Measurements from ENCODE around the gene HDAC5. TPM values are rescaled to one million over a fixed set of nuclear protein-coding genes. Genes with fewer than 3 reads are reported as not detected.
"Not testable (repeated sequence)": the region's sequence is repeated elsewhere in the genome, so short reads cannot be mapped to it uniquely, and the experiment has no call there.

The HDAC5 gene
- total RNA-seq, 2 donors from 2014 or later = 12.8 to 13.9 TPM

DNA sequence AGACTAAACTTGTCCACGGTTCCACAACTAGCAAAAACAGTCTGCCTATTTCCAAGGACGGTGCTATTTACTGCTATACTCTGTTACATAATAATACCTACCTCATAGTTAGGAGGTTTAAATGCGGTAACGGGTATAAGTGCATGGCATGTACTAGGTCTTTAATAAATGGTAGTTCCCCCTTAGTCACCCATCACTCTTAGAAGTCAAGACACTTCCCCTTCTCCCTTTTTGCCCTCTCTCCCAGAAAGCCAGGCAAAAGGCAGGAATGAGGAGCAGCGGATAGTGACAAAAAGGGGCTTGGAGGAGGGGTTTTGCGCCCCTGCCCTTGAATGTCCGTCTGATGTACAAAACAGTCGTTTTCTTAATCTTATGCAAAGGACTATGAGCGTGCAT lies 55.9 kb downstream of the HDAC5 start:
- H3K27ac Mint-ChIP-seq = peak overlapping the region; percentile 89 to 92

DNA sequence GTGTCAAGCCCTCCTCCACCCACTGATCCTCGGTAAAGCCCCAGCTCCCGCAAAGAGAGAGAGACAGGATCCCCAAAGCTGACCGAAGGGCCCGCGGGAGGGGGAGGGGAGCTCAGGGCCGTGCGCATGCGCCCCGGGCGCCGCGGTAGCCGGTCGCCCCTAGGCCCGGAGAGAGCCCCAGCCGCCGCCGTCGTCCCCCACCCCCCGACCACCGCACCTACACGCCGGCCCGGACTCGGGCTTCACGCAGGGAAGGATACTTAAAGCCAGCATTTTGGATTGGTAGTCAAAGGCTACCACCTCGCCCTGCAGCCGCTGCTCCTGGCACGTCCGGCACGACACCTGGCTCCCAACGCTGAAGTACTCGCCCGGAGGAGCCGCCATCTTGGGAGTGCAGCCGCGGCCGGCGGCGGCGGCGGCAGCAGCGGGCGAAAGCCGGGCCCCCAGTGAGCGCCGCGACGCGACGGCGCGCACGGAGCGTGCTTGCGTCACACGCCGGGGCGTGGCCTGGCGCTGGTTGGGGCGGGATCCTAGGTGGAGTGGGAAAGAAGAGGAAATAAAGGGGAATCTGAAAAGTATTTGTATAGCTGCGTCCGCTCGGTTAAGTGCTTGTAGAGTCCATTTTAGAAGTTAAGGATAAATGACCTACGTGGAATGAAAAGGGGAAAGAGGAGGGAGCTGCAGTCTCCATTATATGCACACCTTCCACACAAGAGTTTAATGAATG lies 57.1 kb downstream of the HDAC5 start, which contains the start of gene LSM12:
Gene LSM12, minus strand, starts transcription at position 468 of the 727 bp plus-strand sequence. Its CDS starts 84 bp downstream, at position 384.
- DNase-seq (ENCODE audit: low spot score) (peak; percentile 91), ATAC-seq (peak; percentile 83 to 89)
- Mint-ChIP-seq H3K27ac (peak within 1 kb of the TSS; percentile 89 to 92), H3K4me3 (peak within 1 kb of the TSS; percentile 97), H3K4me1 (ENCODE audit: low read depth in 2 of 2) (peaks cover 43 to 45% of the 10 kb centered on the region in 2 donors), H3K9me3 (no peaks in the 10 kb centered on the region), H3K36me3 (peaks cover 16% of the 10 kb centered on the region), H3K27me3 (no peaks in the 10 kb centered on the region)

More for the DNA sequence above, 55.9 kb downstream of the HDAC5 start:
- Mint-ChIP-seq H3K36me3 (peaks cover 7% of the 10 kb centered on the region), H3K4me3 (peak overlapping the region; percentile 97), H3K4me1 (ENCODE audit: low read depth in 2 of 2) (peaks cover 44 to 52% of the 10 kb centered on the region in 2 donors), H3K9me3 (no peaks in the 10 kb centered on the region), H3K27me3 (no peaks in the 10 kb centered on the region)
- ATAC-seq (no peak), DNase-seq (ENCODE audit: low spot score) (no peak)

DNA sequence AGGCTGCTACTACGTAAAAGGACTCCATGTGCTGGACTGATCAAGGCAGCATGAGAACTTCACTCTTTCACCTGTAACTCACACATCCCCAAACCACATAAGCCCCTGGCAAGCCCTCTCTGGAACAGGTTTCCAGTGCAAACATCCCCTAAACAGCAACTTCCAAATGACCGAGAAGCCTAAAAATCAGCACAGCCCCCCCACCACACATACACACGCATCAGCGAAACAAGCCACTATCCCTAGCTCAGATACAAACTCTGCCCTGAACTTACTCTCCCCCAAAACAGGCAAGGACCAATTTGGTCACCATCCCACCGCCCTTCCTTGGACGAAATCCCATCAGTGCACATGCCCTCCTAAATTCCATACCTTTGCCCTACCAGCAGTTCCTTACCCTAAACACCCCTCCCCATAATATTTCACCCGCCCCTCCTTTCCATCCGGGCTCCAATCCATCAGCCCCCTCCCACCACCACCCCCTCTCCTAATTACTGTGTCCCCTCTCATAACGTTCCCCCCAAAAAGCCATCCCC lies 57.7 kb downstream of the HDAC5 start:
- Mint-ChIP-seq H3K27ac (peak overlapping the region; percentile 89 to 92), H3K4me3 (peak overlapping the region; percentile 97), H3K27me3 (no peaks in the 10 kb centered on the region), H3K36me3 (peaks cover 17% of the 10 kb centered on the region), H3K9me3 (no peaks in the 10 kb centered on the region), H3K4me1 (ENCODE audit: low read depth in 2 of 2) (peaks cover 42% of the 10 kb centered on the region in 2 donors)
- DNase-seq (ENCODE audit: low spot score) (no peak), ATAC-seq (no peak)

DNA sequence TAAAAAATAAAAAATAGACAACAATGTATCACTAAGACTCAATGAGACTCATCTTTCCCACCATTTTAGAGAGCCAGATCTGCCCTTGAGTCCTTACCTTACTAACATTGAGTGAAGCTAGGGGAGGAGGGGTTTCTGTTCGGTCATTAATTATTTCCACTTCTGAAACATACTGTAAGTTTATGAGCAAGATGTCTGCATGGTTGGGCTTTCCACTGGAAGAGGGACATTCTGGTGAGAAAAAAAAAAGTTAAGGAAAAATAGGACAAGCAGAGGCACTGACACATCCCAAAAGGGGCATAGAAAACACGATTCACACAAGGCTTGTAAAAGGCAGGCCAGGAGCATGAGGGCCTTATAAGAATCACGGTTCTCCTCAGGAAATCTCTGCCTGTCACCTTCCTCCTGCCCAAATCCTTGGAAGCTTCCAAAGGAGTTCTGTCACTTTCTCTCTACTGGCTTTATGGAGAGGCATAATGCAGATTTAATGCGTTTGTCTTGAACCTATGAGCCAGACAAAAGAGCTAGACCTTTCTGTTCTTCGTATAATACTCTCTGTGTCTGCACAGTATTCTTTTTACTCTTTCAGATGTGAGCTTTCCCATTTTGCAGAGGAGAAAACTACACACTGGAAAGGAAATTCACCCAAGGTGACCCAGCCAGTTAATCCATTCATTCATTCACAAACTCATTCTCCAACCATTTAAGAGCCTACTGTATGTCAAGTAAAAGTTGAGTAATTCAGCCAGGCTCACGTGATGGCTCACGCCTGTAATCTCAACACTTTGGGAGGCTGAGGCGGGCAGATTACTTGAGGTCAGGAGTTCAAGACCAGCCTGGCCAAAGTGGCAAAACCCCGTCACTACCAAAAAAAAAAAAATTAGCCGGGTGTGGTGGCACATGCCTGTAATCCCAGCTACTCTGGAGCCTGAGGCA lies 59.5 kb downstream of the HDAC5 start:
- peaks cover 23% of the 10 kb centered on the region for H3K36me3 Mint-ChIP-seq

DNA sequence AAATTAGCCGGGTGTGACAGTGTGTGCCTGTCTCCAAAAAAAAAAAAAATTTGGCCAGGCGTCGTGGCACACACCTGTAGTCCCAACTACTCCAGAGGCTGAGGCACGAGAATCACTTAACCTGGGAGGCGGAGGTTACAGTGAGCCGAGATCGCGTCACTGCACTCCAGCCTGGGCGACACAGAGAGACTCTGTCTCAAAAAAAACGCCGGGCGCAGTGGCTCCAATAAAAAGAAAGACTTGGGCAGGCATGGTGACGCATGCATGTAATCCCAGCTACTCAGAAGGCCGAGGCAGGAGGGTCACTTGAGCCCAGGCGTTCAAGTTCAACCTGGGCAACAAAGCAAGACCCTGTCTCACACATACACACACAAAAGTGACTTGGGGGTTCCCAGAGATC lies 60.6 kb downstream of the HDAC5 start:
- peaks cover 23% of the 10 kb centered on the region for H3K36me3 Mint-ChIP-seq
- no peaks in the 10 kb centered on the region for H3K27me3 Mint-ChIP-seq
- peak overlapping the region in 1 of 2 donors; percentile 63 for H3K27ac Mint-ChIP-seq
- no peak overlapping the region for H3K4me3 Mint-ChIP-seq
- ATAC-seq (no peak), DNase-seq (ENCODE audit: low spot score) (no peak)
- no peaks in the 10 kb centered on the region for H3K9me3 Mint-ChIP-seq
- H3K4me1 Mint-ChIP-seq (ENCODE audit: low read depth in 2 of 2) = peaks cover 40 to 44% of the 10 kb centered on the region in 2 donors

More for the DNA sequence above, 59.5 kb downstream of the HDAC5 start:
- Mint-ChIP-seq H3K4me1 (ENCODE audit: low read depth in 2 of 2) (peaks cover 40 to 44% of the 10 kb centered on the region in 2 donors), H3K27me3 (no peaks in the 10 kb centered on the region), H3K27ac (peak overlapping the region in 1 of 2 donors; percentile 63), H3K9me3 (no peaks in the 10 kb centered on the region), H3K4me3 (peak overlapping the region; percentile 53)
- ATAC-seq = no peak
- no peak for DNase-seq (ENCODE audit: low spot score)

DNA sequence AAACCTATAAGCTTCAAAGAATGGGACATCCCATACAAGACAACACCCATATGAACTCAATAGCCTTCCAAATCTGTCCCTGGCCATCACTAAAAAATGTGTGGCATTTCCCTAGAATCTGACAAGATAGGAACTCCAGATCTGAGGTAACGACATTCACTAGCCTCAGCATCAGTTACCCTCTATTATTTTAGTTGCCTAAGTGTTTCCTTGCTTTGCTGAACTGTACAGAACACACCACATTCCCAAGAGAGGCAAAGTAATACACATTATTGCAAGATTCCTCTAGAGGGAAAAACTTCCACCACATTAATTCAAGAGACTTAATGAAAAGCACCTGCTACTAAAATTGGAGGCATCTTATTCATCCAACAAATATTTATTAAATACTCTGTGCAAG lies 62.0 kb downstream of the HDAC5 start:
- H3K27ac Mint-ChIP-seq = no peak overlapping the region
- DNase-seq (ENCODE audit: low spot score) = no peak
- H3K4me3 Mint-ChIP-seq = no peak overlapping the region
- peaks cover 34 to 35% of the 10 kb centered on the region in 2 donors for H3K4me1 Mint-ChIP-seq (ENCODE audit: low read depth in 2 of 2)
- no peaks in the 10 kb centered on the region for H3K9me3 Mint-ChIP-seq
- H3K36me3 Mint-ChIP-seq = peaks cover 23% of the 10 kb centered on the region
- H3K27me3 Mint-ChIP-seq = no peaks in the 10 kb centered on the region
- no peak for ATAC-seq

DNA sequence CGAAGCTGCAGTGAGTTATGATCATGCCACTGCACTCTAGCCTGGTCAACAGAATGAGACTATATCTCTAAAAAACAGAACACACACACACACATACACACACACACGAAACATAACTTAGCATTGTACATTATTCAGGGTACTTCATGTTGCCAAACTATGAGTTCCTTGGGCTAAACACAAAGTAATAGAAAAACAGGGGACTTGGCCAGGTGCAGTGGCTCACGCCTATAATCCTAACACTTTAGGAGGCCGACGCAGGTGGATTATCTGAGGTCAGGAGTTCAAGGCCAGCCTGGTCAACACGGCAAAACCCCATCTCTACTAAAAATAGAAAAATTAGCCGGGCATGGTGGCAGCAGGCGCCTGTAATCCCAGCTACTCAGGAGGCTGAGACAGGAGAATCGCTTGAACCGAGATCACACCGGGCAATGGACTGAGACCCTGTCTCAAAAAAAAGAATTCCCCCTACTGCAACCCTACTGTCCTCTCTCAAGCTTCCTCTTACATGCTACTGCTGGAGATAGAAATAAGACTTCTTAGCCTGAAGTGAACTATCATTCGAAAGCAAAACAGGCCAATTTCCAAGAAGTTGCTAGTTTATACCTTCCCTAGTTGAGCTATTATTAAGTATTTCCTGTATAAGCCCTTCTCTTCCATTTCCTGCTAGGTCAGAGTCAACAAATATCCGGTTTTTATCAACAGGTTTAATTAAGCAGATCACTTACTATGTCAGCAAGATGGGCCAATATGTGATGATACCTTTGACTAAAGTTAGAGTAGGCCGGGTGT lies 64.1 kb downstream of the HDAC5 start:
- H3K36me3 Mint-ChIP-seq = peaks cover 16% of the 10 kb centered on the region
- H3K27ac Mint-ChIP-seq = peak overlapping the region in 1 of 2 donors; percentile 26
- no peak for DNase-seq (ENCODE audit: low spot score)
- no peak for ATAC-seq
- peaks cover 24 to 33% of the 10 kb centered on the region in 2 donors for H3K4me1 Mint-ChIP-seq (ENCODE audit: low read depth in 2 of 2)
- no peaks in the 10 kb centered on the region for H3K27me3 Mint-ChIP-seq
- H3K4me3 Mint-ChIP-seq = no peak overlapping the region
- no peaks in the 10 kb centered on the region for H3K9me3 Mint-ChIP-seq

DNA sequence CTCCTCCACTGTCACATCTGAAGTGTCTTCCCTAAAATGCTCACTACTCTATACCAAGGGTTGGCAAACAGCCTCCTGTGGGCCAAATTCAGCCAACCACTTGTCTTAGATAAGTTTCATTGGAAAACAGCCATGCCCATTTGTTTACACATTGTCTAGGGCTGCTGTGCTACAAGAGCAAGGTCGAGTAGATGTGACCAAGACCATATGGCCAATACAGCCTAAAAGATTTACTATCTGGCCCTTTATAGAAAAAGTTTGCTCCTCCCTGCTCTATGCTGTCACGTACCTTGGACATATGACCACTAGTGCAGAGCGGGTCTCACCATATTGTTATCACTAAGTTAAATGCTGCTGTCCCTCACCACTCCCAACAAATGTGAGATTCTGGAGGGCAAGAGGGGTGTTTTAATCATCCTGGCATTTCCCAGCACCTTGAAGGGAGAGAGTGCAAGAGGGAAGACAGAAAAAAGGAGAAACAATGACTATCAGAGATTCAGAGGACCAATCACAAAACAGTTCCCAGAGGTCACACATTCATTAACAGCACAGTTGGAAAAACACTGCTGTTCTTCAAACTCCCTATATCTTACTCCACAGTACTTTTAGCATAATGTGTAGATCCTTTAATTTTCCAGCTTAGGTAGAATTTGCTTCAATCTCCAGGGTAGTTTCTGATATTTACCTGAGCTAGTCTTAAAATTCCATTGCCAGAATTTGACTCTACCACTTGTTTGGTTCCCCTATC lies 70.1 kb downstream of the HDAC5 start:
- DNase-seq (ENCODE audit: low spot score) (no peak), ATAC-seq (no peak)
- no peaks in the 10 kb centered on the region for H3K27me3 Mint-ChIP-seq
- no peak overlapping the region for H3K4me3 Mint-ChIP-seq
- peak overlapping the region in 1 of 2 donors; percentile 7 for H3K27ac Mint-ChIP-seq
- no peaks in the 10 kb centered on the region for H3K9me3 Mint-ChIP-seq
- H3K36me3 Mint-ChIP-seq = peaks cover 13% of the 10 kb centered on the region
- peaks cover 15 to 16% of the 10 kb centered on the region in 2 donors for H3K4me1 Mint-ChIP-seq (ENCODE audit: low read depth in 2 of 2)

DNA sequence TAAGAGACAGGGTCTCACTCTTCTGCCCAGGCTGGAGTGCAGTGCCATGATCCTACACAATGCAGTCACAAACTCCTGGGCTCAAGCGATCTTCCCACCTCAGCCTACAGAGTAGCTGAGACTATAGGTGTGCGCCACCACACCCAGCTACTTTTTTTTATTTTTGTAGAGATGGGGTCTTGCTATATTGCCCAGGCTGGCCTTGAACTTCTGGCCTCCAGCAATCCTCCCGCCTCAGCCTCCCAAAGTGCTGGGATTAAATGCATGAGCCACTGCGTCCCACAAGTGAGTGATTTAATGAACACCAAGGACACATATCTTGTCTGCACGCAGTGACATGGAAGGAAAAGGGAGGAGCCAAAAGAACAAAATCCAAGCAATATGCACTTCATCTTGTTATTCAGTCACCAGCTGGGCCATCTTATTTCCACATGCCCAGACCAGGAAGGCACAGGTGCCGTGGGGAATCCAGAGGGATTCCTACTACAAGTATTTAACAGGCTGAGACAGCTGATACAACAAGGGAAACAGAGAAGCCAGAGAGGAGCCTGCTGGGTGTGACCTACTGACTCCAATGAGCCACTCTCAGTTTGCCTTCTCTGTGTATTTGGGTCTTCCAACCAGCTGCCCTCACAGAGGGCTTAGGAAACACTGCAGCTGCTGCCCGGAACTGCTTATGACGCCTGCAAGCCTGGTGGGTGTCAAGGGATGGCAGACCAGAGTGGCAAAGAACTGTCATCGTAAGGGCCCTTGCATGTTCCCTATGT lies 74.0 kb downstream of the HDAC5 start:
- no peak for DNase-seq (ENCODE audit: low spot score)
- H3K27me3 Mint-ChIP-seq = no peaks in the 10 kb centered on the region
- H3K36me3 Mint-ChIP-seq = peaks cover 13% of the 10 kb centered on the region
- peaks cover 17 to 20% of the 10 kb centered on the region in 2 donors for H3K4me1 Mint-ChIP-seq (ENCODE audit: low read depth in 2 of 2)
- H3K27ac Mint-ChIP-seq = no peak overlapping the region
- H3K4me3 Mint-ChIP-seq = no peak overlapping the region
- no peaks in the 10 kb centered on the region for H3K9me3 Mint-ChIP-seq
- no peak for ATAC-seq

DNA sequence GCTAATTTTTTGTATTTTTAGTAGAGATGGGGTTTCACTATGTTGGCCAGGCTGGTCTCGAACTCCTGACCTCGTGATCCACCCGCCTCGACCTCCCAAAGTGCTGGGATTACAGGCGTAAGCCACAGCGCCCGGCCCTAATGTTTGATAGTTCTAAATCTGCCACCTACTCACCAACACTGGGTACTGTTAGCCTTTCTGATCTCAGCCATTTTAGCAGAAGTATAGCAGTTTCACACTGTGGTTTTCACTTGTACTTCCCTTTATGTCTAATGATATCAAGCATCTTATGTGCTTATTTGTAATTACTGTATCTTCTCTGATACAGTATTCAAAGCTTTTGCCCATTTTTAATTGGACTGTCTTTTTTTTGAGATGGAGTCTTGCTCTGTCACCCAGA lies 76.5 kb downstream of the HDAC5 start:
- not testable (repeated sequence) for DNase-seq (ENCODE audit: low spot score); H3K9me3 Mint-ChIP-seq; H3K4me3 Mint-ChIP-seq; H3K27me3 Mint-ChIP-seq; ATAC-seq; H3K36me3 Mint-ChIP-seq
- Mint-ChIP-seq H3K27ac (peak overlapping the region in 1 of 2 donors; percentile 43), H3K4me1 (ENCODE audit: low read depth in 2 of 2) (peaks cover 12% of the 10 kb centered on the region in 2 donors)

DNA sequence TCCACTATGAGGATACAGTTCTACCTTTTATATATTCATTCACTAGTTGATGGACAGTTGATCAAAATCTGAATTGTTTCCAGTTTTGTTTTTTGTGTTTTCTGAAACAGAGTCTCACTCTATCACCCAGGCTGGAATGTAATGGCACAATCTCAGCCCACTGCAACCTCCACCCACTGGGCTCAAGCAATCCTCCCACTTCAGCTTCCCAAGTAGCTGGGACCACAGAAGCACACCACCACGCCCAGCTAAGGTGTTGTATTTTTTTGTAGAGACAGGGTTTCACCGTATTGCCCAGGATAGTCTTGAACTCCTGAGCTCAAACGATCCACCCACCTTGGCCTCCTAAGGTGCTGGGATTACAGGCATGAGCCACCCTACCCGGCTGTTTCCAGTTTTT lies 78.0 kb downstream of the HDAC5 start:
- ATAC-seq (no peak), DNase-seq (ENCODE audit: low spot score) (no peak)
- no peak overlapping the region for H3K4me3 Mint-ChIP-seq
- H3K9me3 Mint-ChIP-seq = no peaks in the 10 kb centered on the region
- H3K36me3 Mint-ChIP-seq = peaks cover 4% of the 10 kb centered on the region
- H3K27ac Mint-ChIP-seq = no peak overlapping the region
- peaks cover 20% of the 10 kb centered on the region in 2 donors for H3K4me1 Mint-ChIP-seq (ENCODE audit: low read depth in 2 of 2)
- H3K27me3 Mint-ChIP-seq = no peaks in the 10 kb centered on the region

DNA sequence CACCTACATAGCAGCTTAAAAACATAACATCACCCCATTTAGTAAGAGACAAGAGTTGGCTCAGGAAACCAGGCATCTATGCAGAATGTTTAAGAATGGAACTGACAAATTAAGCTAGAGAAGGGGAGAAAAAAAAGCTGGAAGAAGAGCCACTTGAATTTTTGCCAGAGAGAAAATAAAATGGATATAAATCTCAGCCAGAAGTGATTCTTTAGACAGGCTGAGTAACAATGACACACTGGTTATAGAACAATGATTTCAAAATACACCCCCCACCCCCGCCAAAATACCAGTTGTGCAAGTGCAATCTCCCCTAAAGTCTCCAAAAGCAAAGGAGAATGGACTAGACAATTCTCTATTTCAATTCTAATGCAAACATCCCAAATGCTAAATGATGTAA lies 79.4 kb downstream of the HDAC5 start:
- peaks cover 20 to 25% of the 10 kb centered on the region in 2 donors for H3K4me1 Mint-ChIP-seq (ENCODE audit: low read depth in 2 of 2)
- H3K4me3 Mint-ChIP-seq = no peak overlapping the region
- H3K36me3 Mint-ChIP-seq = peaks cover 4% of the 10 kb centered on the region
- no peaks in the 10 kb centered on the region for H3K9me3 Mint-ChIP-seq
- ATAC-seq (no peak), DNase-seq (ENCODE audit: low spot score) (no peak)
- no peaks in the 10 kb centered on the region for H3K27me3 Mint-ChIP-seq
- no peak overlapping the region for H3K27ac Mint-ChIP-seq

All from natural killer cell treated with Interleukin-12 subunit alpha and Interleukin-12 subunit beta and Interleukin-15 and Interleukin-18, amount 100 ng/mL, for 72 hours (primary cell).